Measurements from ENCODE around the gene DGAT2.

Gene DGAT2

DNA sequence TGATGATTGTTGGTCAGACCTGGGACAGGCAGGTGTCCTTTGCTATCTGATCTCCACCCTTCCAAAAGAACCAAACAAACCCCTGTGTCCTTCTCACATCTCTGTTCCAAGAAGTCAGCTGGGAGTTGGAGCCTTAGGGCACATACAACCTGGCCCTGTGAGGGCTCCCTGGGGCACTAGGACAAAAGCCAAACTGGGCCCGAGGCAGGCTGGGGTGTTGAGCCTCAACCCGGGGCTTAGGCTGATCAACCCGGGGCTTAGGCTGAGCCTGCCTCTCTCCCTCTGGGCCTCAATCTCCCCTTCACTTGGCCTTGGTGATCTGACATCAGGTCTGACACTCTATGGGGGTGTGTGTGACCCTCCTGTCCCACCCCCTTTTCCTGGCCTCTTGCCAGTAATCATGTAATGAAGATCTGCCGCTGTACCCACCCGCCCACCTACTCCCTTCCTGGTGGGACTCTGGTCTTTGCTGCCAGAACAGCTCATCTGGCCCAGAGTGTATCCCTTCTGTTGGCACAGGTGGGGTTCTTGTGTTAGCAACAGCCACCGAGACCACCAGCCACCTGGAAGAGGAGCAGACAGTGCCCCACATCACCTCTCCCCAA lies 23.7 kb downstream of the DGAT2 start:
- Histone ChIP-seq H3K9ac (ENCODE audit: low read length) (no peak overlapping the region), H3K4me1 (ENCODE audit: insufficient read depth, low read length, severe bottlenecking) (no peaks in the 10 kb centered on the region), H3K9me3 (ENCODE audit: low read length) (no peaks in the 10 kb centered on the region), H3K27me3 (ENCODE audit: insufficient read depth, low read length) (no peaks in the 10 kb centered on the region; the same call in 1 of the 2 replicates), H3K4me3 (ENCODE audit: low read depth, low read length, poor library complexity, severe bottlenecking) (no peak overlapping the region), H3K4me2 (ENCODE audit: low read length) (no peak overlapping the region), H3K27ac (ENCODE audit: low read depth, low read length, poor library complexity, severe bottlenecking) (no peak overlapping the region), H3K79me2 (ENCODE audit: insufficient read depth, low read length) (no peaks in the 10 kb centered on the region), H3K36me3 (ENCODE audit: insufficient read depth, low read length) (no peaks in the 10 kb centered on the region), H3F3A (ENCODE audit: insufficient read depth, low read length) (no peaks in the 10 kb centered on the region), H3K9me2 (ENCODE audit: low read depth, low read length) (no peaks in the 10 kb centered on the region), H4K20me1 (ENCODE audit: insufficient read depth, low read length) (no peaks in the 10 kb centered on the region), H2AFZ (ENCODE audit: low read length) (no peak overlapping the region)
- no peak for TF ChIP-seq EZH2 (IDR thresholded peaks at IDR 0.05; ENCODE audit: borderline replicate concordance, low read length)
- TF ChIP-seq, protein P1, sequence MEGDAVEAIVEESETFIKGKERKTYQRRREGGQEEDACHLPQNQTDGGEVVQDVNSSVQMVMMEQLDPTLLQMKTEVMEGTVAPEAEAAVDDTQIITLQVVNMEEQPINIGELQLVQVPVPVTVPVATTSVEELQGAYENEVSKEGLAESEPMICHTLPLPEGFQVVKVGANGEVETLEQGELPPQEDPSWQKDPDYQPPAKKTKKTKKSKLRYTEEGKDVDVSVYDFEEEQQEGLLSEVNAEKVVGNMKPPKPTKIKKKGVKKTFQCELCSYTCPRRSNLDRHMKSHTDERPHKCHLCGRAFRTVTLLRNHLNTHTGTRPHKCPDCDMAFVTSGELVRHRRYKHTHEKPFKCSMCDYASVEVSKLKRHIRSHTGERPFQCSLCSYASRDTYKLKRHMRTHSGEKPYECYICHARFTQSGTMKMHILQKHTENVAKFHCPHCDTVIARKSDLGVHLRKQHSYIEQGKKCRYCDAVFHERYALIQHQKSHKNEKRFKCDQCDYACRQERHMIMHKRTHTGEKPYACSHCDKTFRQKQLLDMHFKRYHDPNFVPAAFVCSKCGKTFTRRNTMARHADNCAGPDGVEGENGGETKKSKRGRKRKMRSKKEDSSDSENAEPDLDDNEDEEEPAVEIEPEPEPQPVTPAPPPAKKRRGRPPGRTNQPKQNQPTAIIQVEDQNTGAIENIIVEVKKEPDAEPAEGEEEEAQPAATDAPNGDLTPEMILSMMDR (IDR thresholded peaks at IDR 0.05; ENCODE audit: low read length) = no peak

- no peaks in the 10 kb centered on the region for H3K9me3 ChIP-seq (ENCODE audit: low read length)
- no peak overlapping the region for H3K4me3 ChIP-seq (ENCODE audit: low read depth, low read length, poor library complexity, severe bottlenecking)
- no peak overlapping the region for H3K4me2 ChIP-seq (ENCODE audit: low read length)
- no peaks in the 10 kb centered on the region for H4K20me1 ChIP-seq (ENCODE audit: insufficient read depth, low read length)
- H3K4me1 ChIP-seq (ENCODE audit: insufficient read depth, low read length, severe bottlenecking) = no peaks in the 10 kb centered on the region
- no peak overlapping the region for H2AFZ ChIP-seq (ENCODE audit: low read length)
- no peaks in the 10 kb centered on the region; the same call in 1 of the 2 replicates for H3K27me3 ChIP-seq (ENCODE audit: insufficient read depth, low read length)
- no peak overlapping the region for H3K27ac ChIP-seq (ENCODE audit: low read depth, low read length, poor library complexity, severe bottlenecking)
- no peak overlapping the region for H3K9ac ChIP-seq (ENCODE audit: low read length)
- H3K79me2 ChIP-seq (ENCODE audit: insufficient read depth, low read length) = no peaks in the 10 kb centered on the region
- TF ChIP-seq EZH2 (IDR thresholded peaks at IDR 0.05; ENCODE audit: borderline replicate concordance, low read length) = no peak
- TF ChIP-seq, protein P1 (IDR thresholded peaks at IDR 0.05; ENCODE audit: low read length) = no peak
- H3K36me3 ChIP-seq (ENCODE audit: insufficient read depth, low read length) = no peaks in the 10 kb centered on the region
- H3F3A ChIP-seq (ENCODE audit: insufficient read depth, low read length) = no peaks in the 10 kb centered on the region
- H3K9me2 ChIP-seq (ENCODE audit: low read depth, low read length) = no peaks in the 10 kb centered on the region
Observed at GRCh38 chr11:75792997-75793800, 24.6 kb downstream of the DGAT2 start.

GRCh38 chr11:75793966-75794365 lies 25.4 kb downstream of the DGAT2 start:
- Histone ChIP-seq H3F3A (ENCODE audit: insufficient read depth, low read length) (no peaks in the 10 kb centered on the region), H3K27ac (ENCODE audit: low read depth, low read length, poor library complexity, severe bottlenecking) (no peak overlapping the region), H3K79me2 (ENCODE audit: insufficient read depth, low read length) (no peaks in the 10 kb centered on the region), H3K9ac (ENCODE audit: low read length) (no peak overlapping the region), H2AFZ (ENCODE audit: low read length) (no peak overlapping the region), H3K27me3 (ENCODE audit: insufficient read depth, low read length) (no peaks in the 10 kb centered on the region; the same call in 1 of the 2 replicates), H3K36me3 (ENCODE audit: insufficient read depth, low read length) (no peaks in the 10 kb centered on the region), H3K9me2 (ENCODE audit: low read depth, low read length) (no peaks in the 10 kb centered on the region), H4K20me1 (ENCODE audit: insufficient read depth, low read length) (no peaks in the 10 kb centered on the region), H3K4me2 (ENCODE audit: low read length) (no peak overlapping the region), H3K4me3 (ENCODE audit: low read depth, low read length, poor library complexity, severe bottlenecking) (no peak overlapping the region), H3K4me1 (ENCODE audit: insufficient read depth, low read length, severe bottlenecking) (no peaks in the 10 kb centered on the region), H3K9me3 (ENCODE audit: low read length) (no peaks in the 10 kb centered on the region)
- no peak for TF ChIP-seq EZH2 (IDR thresholded peaks at IDR 0.05; ENCODE audit: borderline replicate concordance, low read length)
- TF ChIP-seq, protein P1 (IDR thresholded peaks at IDR 0.05; ENCODE audit: low read length) = no peak

Measured in OCI-LY1 (cell line).